ENCODE data around the gene LGR4. TPM values are rescaled to one million over a fixed set of nuclear protein-coding genes. Genes with fewer than 3 reads are reported as not detected.

Gene LGR4
- total RNA-seq, 1 experiment from 2014 or later = 59.8 TPM

Small RNA genes lying within 50 kb of the gene (small RNA-seq; reads per million reads assigned to genes)
- gene AC100771.1 = 0 to 0.02 reads per million in 2 experiments
- 0 reads per million in 2 experiments for gene MIR8087
- 0 reads per million in 2 experiments for gene RNA5SP339

Other genes with a start within 250 kb of the LGR4 start
- 6.2 and 8.5 TPM in 2 replicates for gene CCDC34, start 109.6 kb downstream of the LGR4 start, total RNA-seq (2014; rRNA removed; shearing (Covaris generic))
- gene LIN7C, start 34.0 kb upstream of the LGR4 start, total RNA-seq (2014; rRNA removed; shearing (Covaris generic)) = 62.5 and 67.4 TPM in 2 replicates
- 75.0 and 78.3 TPM in 2 replicates for gene BDNF, start 227.7 kb upstream of the LGR4 start, total RNA-seq (2014; rRNA removed; shearing (Covaris generic))

All from NCI-H460 (cell line).